Gastrocnemius medialis (tissue), 4 donors: Measurements from ENCODE around the gene NFE2L3.

Experiments
- CTCF ChIP-seq, 5 experiments: fragments of 450-650 bp in 3 of 5; fragments of 200-600 bp in 2 of 5; sonication (generic) in 2 of 5; IDR thresholded peaks in 4 of 5; conservative IDR thresholded peaks in 1 of 5; 1 replicate in 4 of 5; 2 replicates in 1 of 5; pipeline ENCODE4 v1.5.1; 2016 to 2019; ENCODE audit warnings: antibody characterized with exemption in 5 of 5, mild to moderate bottlenecking in 3 of 5, moderate library complexity in 3 of 5
- POLR2A ChIP-seq, 2 donors: fragments of 450-650 bp; IDR thresholded peaks; one replicate each; pipeline ENCODE4 v1.6.1; 2017; ENCODE audit warnings: antibody characterized with exemption in 2 of 2, mild to moderate bottlenecking in 2 of 2, moderate library complexity in 2 of 2

- TF ChIP-seq CTCF (IDR thresholded peaks at IDR 0.05 in 4 of 5, conservative IDR thresholded peaks at IDR 0.05 in 1 of 5) (no peak), POLR2A (IDR thresholded peaks at IDR 0.05) (no peak)
Observed at GRCh38 chr7:26224359-26224758, 72.4 kb downstream of the NFE2L3 start.
